HG02840 (cell line): ENCODE results near the gene BABAM2.
"Not testable (repeated sequence)": the region's sequence is repeated elsewhere in the genome, so short reads cannot be mapped to it uniquely, and the experiment has no call there.

Experiments
- ATAC-seq: cut with Tn5 transposase; IDR thresholded peaks from one replicate; pipeline ENCODE4 v1.9.1; 2021; ENCODE audit warnings: mild to moderate bottlenecking, moderate library complexity, moderate number of reproducible peaks; ENCODE audit not compliant: unreplicated experiment, low FRiP score

Gene BABAM2

GRCh38 chr2:27890146-27890923 lies at the start of gene BABAM2, which contains the start of gene RBKS:
Gene BABAM2 (plus strand): TSS chr2:27890729. CDS start chr2:27894557, 3,828 bp downstream.
Gene RBKS (minus strand): TSS chr2:27890387. CDS start chr2:27890345, 42 bp downstream.
- peak; percentile 76 for ATAC-seq

DNA sequence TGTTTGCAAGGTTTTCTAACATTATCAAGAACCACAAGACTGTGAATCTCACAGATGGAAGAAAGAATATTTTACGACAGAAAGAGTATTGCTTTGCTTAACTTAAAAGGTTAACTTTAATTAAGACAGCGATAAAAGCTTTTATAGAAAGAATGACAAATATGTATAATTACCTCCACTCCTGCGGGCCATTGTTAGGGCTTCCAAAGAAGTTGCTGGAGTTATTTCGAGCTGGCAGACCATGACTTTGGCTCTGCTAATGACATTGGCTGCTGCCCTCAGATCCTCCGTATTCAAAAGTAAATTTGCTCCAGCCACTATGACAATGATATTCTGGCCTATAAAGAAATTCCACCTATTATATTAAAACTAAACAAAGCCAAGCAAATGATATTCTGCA lies 47.6 kb upstream of the BABAM2 start:
- ATAC-seq = no peak

DNA sequence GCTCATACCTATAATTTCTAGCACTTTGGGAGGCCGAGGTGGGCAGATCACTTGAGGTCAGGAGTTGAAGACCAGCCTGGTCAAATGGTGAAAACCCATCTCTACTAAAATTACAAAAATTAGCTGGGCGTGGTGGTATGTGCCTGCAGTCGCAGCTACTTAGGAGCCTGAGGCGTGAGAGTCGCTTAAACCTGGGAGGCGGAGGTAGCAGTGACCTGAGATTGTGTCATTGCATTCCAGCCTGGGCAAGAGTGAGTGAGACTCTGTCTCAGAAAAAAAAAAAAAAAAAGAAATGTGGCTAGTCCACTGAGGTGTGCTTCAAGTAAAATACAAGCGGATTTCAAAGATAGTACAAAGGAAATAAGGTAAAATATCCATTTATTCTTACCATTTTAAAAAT lies 46.5 kb upstream of the BABAM2 start:
- ATAC-seq = no peak

- no peak for ATAC-seq
Measured at GRCh38 chr2:27844821-27845255, 45.7 kb upstream of the BABAM2 start.

DNA sequence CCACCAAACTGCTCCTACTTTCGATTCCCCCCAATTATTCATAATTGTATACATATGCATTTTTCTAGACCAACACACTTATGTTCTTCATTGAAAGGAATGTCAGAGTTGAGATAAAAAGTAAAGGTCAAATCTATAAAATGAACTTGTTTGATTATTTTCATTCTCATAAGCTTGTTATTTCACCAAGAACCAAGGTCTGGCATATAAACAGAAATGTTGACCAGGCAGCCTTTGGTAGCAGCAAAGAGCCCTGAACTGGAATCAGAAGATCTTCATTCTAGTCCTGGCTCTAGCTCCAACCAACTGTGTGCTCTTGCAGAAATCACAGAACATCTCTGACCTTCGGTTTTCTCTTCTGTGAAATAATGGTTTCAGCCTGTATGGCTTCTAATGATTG lies 43.2 kb upstream of the BABAM2 start:
- no peak for ATAC-seq

DNA sequence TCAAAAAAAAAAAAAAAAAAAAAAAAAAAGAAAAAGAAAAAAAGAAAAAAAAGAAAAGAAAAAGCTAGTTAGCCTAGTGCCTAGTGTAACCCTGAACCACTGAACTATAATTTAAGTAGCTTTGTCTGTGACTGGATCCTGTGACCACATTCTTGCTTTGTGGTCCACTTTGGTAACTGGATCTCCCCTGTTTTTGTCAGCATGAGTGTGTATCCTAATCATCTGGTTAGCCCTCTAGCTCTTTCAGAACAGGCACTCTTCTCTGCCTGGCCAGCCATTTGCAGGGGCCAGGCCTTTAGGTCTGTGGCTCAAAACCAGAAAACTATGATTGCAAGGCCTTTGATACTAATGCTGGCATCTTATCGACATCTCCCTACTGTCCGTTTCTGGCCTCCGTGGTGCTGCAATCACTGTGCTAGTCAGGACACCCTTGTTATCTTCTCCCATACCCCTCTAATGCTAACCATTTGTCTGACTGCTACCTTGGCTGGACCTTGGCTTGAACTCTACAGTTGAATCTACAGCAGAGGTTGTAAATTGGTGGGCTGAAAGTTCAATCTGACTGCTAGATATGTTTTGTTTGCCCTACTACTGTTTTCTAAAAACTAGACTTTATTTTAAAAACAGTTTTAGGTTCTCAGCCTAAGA lies 40.8 kb upstream of the BABAM2 start:
- no peak for ATAC-seq

- no peak for ATAC-seq
Measured at GRCh38 chr2:27852691-27853090, 37.8 kb upstream of the BABAM2 start.

GRCh38 chr2:27854229-27854862 lies 36.2 kb upstream of the BABAM2 start:
- ATAC-seq = no peak

DNA sequence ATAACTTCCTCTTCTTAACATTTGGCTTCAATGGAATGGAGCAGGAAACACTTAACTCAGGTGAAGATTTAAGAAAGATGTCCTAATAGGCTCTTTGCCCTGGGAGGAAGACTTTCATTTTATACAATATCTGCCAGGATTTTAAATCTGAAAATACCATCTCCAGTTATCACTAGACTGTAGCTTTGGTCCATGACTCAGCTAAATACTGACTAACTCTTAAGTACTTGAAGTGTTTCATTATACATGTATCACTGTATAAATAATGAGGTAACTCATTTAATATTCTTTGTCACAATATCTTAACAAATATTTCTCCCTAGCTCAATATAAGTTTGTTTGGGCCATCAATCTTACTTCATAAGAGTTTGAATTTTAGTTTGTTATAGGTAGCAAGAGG lies 35.1 kb upstream of the BABAM2 start:
- no peak for ATAC-seq

DNA sequence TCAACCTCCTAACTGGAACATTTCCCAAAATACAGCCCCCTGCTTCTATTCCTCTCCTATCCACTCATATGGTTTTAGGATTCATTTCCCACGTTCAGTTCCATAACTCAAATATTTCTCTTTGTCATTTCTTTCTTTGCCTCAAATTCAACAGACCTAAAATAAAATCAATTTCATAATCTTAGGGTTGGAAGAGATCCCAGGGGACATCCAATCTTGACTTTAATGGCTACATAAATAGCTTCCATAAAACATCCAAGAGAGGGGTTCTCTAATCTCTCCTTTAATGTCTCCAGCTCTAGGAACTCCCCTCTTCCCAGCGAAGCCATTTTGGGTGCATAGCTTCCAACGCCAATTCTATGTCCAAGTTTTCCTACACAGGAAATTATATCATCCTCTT lies 34.1 kb upstream of the BABAM2 start:
- ATAC-seq = no peak

DNA sequence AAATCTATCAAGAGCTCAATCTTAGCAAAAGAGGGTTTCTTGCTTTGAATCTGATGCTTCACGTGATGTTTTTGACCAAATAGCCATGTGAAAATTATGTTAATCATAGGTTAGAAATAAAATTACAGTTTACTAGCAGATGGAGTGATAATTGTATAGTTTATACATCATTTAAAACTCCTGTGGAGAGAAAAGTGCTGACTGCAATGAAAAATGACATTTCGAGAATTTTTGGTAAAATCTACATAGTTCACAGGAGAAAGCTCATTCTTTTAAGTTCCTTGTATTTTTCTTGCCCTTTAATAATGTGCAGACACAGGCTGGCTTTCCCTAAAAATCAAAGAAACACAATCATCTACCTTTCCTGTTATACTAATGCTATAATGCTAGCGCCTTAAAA lies 33.6 kb upstream of the BABAM2 start:
- ATAC-seq = no peak

DNA sequence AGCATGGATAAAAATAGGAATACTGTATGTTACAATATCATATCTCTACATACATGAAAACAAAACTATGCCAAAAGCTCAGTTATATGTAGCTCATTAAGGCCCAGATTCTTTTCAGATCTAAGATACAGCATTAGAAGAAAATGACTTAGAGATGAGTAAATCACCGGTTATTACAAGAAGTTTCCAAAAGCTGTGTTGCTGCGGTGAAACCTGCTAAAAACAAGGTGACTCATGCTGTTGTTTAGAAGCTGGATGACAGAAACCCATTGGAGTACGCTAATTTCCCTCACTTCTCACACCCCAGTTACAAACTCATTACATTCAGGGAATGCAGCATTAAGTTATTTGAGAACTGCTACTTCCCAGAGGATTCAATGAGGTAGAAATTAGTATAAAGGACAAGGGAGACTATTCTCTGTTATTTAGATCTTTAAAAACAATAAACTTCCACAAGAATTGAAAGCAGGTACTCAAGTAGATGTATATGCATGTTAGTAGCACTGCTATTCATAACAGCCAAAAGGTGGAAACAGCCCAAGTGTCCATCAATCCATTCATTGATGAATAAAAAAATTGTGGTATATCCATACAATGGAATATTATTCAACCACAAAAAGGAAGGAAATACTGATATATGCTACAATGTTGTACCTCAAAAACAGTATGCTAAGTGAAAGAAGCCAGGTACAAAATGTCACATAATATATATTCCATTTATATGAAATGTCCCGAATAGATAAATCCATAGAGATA lies 32.9 kb upstream of the BABAM2 start:
- no peak for ATAC-seq

GRCh38 chr2:27860111-27860510 lies 30.4 kb upstream of the BABAM2 start:
- no peak for ATAC-seq

- ATAC-seq = no peak
Measured at GRCh38 chr2:27863146-27863545, 27.4 kb upstream of the BABAM2 start.

- not testable (repeated sequence) for ATAC-seq
Measured at GRCh38 chr2:27863955-27864354, 26.6 kb upstream of the BABAM2 start.

GRCh38 chr2:27866237-27866636 lies 24.3 kb upstream of the BABAM2 start:
- ATAC-seq = no peak

GRCh38 chr2:27869763-27870162 lies 20.8 kb upstream of the BABAM2 start:
- no peak for ATAC-seq

DNA sequence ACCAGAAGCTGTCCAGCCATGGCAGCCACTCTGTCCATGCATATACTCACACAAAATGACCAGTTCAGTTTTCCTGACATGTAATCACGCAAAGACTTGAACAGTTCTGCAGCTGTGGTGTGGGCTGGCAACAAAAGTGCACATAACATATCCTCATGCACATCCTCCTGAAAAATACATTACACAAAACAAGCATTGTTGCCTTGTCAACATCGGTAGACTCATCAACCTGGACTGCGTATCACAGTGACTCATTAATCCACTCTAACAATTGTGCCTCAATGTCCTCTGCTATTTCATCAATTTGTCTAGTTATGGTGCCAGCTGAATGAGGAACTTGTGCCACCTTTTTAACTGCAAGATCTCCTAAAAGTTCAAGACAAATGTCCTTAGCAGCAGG lies 19.8 kb upstream of the BABAM2 start:
- ATAC-seq = no peak

- no peak for ATAC-seq
Measured at GRCh38 chr2:27871802-27872201, 18.7 kb upstream of the BABAM2 start.

- no peak for ATAC-seq
Measured at GRCh38 chr2:27873091-27873490, 17.4 kb upstream of the BABAM2 start.
